Activated T-cell treated with anti-CD3 and anti-CD28 coated beads, Interleukin-2, amount 50 U/mL, for 48 hours (primary cell): ENCODE data around the gene EYS.

ENCODE experiments used
- DNase-seq, 2 experiments: peaks; one replicate each; pipeline ENCODE4 v3.0.0-alpha.2; 2020

Gene EYS

DNA sequence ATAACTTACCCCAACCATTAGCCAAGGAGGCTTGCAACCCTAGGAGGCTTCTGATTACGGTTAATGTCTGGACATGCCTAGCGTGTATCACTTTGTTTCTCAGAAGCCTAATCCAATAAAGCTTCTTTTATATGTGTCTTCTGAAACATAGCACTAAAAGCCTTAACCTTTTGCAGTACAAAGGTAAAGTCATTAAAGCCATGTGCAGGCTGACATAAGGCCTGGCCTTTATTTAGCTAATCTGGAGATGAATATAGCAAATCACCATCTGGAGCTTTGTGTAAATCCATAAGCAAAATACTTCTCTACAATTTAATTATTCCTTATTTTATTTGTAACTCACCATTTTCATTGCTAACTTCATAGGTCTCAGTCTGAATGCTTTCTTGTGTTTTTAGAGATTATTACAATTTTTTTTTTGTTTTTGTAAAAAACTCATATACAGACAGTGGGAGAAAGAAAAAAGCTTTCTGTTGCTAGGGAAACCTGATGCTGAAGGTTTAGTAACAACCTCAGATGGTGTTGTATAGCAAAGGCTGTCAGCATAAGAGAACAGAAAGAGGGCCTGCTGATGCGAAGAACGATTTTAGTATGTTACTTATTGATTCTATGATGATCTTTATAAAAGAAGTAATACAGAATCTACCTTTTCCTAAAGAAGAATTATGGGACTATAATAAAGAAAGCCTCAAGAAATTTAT, at the start of gene EYS:
EYS (minus strand) TSS at position 101 of the 701 bp plus-strand sequence. CDS start 211,816 bp downstream, outside the sequence.
- DNase-seq = no peak

DNA sequence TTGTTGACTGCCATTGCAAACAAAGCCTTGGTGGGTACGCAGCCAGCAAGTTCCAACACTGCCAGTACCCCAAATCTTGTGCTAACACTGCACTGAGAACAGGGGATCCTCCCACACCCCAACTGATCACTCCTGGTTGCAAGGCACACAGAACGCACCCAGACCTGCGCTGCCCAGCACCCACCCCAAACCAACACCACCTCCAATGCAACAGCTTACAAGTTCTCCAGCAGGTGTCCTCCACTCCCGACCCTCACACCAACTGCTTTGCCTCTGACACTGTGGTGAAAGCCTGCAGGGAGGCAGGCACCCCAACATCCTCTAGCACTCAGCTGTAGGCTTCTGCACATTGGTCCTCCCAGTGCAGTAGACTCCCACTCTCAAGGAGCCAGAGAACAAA, 39.3 kb upstream of the EYS start:
- DNase-seq = no peak

DNA sequence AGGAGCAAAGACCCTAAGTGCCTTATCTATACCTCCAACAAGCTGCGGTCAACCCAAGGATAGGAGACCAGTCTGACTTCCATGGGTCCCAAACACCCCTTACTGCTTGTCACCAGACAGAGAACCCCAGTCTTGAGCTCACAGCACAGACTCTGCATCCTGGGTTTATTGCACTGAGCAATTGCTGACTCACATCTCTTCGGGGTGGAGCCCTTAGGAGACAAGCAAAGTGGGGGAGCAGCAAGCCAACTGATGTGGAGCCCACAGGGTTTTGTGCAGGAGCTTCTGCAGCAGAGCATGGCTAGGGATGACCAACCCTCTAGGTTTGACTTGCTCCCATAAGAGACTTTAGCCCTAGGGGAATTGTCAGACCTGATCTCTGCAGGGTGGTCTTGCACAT, 38.6 kb upstream of the EYS start:
- DNase-seq = no peak

DNA sequence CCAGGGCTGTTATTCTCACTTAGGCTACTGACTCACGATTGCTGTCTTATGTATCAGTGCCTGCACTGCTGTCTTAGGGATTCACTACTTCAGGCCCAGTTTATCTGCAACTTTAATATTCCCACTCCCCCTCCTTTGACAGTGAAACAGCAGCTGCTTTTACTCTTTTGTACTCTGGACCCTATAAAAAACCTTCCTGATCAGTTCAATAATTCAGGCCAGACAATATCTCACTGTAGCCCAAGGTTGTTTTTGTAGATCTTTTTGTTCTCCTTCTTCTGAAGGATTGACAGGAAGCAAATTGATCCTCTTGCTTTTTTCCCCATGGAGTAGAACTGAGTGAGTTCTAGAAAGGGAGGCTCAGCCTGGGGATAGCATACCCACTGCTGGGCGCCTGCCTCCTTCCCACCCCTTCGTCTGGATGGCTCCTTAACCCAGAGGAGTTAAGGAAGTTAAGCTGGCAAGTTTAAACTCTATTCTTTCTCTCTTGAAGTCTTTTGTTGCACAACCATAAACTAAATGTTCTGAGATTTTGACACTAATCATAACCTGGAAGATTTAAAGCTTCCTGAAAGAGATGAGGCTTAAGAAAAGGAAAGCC, 22.0 kb upstream of the EYS start:
- DNase-seq = no peak

DNA sequence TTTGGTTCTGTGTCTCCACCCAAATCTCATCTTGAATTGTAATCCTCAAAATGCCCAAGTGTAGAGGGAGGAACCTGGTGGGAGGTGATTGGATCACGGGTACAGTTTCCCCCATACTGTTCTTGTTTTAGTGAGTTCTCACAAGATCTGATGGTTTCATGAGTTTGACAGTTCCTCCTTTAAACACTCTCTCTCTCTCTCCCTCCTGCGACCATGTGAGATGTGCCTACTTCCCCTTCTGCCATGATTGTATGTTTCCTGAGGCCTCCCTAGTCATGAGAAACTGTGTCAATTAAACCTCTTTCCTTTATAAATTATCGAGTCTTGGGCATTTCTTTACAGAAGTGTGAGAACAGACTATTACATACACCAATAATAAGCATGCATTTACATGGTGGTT, 12.1 kb upstream of the EYS start:
- DNase-seq = no peak

DNA sequence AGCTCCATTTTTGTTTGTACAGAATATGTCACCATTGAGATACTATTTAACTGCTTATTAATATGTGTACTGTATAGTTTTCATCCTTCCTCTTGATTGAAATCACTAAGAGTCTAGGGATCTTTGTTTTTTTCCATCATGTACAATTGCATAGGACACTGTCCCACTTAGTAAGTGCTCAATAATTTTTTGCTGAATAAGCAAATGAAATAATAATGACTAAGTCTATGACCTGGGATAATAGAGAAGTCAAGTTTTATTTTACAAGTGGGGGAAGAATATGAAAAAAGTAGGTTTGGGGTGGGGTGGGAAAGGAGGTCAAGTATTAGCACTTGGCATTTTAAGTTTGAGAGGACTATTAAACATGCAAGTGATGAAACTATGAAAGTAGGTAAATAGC, 4.5 kb upstream of the EYS start:
- no peak for DNase-seq

DNA sequence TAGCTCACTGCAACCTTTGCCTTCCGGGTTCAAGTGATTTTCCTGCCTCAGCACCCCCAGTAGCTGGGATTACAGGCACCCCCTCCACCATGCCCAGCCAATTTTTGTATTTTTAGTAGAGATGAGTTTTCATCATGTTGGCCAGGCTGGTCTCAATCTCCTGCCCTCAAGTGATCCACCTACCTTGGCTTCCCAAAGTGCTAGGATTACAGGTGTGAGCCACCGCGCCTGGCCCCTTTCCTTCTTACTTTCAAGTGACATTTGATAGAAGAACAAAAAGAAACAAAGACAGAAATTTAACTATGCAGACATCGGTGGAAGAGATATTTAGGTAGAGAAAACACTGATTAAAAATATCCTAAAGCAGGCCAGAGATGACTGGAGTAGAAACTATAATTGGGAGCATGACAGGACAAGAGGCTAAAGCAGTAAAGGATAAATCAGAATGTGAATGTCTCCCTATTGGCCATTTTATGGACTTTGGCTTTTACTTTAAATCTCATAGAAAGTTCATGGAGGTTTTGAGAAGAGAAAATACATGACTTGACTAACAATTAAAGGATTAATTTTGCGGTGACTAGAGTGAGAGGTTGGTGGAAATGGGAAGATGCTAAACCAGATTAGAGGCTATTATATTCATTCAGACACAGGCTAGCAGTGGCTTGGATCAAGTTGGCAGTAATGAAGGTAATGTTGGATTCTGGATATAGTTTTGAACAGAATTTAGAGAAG, 2.2 kb upstream of the EYS start:
- DNase-seq = no peak

DNA sequence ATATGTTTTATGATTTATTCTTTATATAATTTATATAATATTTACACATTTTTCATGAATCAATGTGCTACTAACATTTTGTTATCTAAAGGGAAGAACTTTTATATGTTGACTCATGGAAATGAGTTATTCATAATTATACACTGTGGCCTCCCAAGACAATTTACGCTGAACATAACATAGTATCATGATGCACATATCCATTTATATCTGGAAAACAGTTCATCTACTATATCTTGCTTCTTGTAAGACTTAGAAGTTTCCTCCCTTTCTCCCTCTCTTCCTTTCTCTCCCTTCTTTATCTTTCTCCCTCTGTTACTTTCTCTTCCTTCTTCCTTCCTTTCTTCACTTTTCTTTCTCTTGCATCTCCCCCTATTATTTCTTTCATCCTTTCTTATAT, 1.1 kb upstream of the EYS start:
- no peak for DNase-seq

DNA sequence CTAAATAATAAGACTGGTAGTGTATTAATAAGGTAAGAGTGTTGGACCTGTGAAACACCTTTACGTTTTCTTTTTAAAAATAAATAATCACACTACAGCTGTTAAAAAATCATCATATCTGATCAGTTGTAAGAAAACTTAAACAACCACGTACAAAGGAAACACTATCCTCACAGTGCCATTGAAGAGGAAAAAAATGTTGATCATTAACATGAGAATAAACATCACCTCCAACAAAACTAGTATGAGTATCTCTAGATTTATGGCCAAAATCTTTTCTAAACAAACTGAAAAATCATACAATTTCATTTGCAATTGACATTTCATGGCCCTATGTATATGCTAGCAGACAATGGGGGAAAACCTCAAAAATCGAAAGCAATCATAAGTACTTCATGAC, 590 bp downstream of the EYS start:
- DNase-seq = no peak

DNA sequence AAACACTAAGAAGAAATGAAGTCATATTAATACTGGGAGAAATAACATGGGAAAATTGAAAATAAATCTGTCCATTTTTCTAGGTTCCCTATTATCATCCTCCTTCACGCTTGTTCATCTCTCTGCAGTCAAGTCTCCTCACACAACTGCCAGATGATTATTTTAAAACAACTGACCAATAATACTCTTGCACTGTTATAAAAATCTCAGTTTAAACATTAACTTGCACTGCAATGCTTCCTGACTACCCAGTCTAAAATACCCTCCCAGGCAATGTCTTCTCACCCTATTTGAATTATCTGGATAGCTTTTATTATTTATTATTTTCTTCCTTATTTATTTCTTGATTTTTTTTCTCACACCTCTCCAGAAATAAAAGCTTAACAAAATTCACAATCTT, 5.7 kb downstream of the EYS start:
- DNase-seq = no peak

DNA sequence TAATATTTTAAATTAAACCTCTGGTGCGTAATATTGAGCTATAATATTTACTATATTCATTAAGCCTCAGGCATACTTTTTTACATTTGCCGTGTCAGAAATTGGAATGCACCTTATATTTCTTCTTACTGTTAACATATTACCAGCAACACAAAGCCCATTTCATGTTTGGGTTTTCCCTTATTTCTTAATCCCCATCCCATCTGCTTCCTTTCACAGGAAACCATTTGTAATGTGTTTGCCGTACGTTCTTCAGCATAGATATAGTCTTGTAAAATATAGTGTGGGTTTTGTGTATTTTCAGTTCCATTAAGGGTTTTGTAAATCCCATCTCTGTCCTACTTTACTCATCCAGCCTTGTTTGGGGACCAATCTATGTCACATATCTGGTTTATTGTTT, 6.5 kb downstream of the EYS start:
- no peak for DNase-seq

DNA sequence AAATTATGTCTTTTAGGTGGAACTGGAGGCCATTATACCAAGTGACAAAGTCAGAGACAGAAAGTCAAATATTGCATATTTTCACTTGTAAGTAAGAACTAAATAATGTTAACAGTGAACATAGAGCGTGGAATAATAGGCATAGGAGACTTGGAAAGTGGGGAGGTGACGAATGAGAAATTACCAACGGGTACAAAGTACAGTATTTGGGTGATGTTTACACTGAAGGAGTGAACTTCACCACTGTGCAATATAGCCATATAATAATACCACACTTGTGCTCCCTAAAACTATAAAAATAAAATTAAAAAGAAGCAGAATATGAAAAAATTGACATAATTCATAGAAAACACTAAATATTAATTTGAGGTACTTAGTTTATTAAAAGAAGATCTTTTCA, 14.9 kb downstream of the EYS start:
- no peak for DNase-seq

DNA sequence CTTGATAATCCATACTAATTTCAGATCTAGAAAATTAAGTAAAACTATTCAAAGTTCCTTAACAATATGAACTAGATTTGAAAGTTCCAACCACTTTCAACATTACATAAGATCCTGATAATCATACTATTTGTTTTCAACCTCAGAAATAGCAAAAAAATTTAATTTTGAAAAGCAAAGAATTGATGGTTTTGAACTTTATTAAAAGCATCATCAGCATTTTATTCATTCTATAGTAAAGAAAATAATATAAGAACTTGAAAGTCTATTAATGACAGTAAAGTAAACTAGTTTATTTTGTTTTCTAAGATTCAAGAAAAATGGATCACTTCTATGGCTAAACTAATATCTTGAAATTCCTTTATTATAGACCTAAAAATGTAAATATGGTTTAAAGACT, 26.8 kb downstream of the EYS start:
- no peak for DNase-seq

DNA sequence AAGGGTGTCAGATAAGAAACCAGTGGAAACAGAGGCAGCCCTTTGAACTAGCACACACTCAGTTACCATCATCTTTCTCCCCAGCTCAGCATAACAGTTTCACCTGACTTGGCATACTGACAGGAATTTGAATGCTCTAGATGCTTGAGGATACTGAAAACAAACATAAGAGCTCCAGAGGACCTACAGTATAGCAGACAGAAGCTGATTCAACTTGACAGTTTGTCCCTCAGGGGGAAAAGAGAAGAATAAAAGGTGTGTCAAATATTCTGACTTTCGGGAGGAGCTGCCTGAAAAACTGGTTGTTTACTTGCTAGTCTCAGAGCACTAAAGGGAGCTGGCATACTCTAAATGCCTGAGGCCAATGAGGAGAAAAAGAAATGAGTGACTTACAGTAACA, 35.1 kb downstream of the EYS start:
- no peak for DNase-seq

DNA sequence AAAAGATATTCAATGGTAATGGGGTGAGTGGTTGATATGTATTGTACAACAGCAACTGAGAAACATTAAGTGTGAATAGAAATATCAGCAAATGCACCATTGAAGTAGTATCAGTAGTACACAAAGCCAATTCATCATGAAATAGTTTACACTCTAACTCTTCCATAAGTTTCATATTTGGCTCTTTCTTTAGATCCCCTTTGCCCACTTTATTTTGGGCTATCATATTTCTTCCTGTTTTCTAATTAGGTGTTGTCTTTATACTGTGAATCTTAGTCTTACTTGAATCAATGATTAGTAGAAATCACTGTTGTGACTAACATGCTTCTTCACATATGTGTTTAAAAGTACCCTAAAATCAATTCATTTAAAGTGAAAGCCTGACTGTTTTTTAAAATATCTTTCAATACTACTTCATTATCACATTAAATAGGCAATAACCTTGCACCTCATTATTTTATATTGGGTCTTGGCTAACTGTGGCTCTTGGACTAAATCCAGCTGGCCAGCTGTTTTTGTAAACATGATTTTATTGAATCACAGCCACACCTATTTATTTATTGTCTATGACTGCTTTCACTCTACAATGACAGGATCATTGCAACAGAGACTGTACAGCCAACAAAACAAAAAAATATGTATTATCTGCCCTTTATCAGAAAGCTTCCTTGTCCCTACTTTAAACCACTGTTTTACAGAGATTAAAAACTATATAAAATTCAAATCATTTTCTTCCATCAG, 38.9 kb downstream of the EYS start:
- DNase-seq = no peak

DNA sequence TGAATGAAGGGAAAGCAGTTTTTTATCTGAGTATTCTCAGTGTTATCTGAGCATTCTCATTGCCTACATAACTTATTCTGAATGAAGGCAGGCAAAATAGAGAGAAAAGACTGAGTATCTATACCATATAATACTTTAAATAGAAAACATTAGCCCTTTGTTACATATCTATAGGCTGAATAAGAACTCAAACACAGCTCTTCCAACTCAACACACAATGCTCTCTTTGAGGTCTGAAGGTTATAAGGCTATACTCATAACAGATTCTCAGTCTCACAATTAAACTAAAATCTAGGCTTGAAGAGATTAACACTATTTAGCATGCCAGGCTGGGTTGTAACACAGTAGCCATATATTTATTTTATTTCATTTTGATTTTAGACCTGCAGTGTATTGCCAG, 56.9 kb downstream of the EYS start:
- no peak for DNase-seq

DNA sequence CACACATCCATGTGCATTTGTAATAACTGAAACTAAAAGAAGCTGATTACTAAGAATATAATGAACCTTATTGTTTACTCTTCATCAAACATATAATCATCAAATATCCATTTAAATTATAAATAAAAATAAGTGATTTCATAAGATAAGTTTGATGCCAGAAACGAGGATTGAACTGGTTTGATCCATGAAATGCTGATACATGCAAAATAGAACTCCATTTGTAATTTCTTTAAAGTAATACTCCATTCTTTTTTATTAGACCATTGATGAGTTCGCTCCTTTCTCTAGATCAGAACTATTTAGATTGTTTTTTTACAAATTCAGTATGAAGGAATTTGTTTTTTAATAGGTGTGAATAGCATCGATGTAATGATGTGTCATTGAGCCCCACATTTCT, 57.6 kb downstream of the EYS start:
- DNase-seq = no peak

DNA sequence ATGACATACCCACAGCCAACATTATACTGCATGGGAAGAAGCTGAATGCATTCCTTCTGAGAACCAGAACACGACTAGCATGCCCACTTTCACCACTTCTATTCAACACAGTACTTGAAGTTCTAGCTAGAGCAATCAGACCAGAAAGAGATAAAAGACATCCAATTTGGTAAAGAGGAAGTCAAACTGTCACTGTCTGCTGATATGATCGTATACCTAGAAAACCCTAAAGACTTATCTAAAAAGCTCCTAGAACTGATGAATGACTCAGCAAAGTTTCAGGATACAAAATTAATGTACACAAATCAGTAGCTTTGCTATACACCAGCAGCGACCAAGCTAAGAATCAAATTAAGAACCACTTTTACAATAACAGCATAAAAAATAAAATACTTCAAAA, 60.5 kb downstream of the EYS start:
- no peak for DNase-seq

DNA sequence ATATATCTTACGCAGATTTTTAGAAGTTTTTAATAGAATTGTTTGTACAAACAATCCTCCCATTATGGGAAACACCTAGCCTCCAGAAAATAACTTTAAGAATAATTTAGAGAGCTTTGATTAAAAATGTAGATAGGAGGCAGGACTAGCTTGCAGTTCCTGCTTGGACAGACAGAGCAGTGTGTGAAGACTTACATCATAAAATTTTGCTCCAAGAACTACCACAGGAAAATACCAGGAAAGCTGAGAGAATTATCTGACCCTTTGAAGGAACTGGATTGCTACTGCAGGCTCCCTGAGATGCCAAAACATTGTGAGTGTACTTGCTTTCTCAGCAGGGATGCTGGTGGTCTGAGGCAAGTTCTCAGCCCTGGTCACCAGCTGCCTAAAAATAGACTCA, 64.2 kb downstream of the EYS start:
- DNase-seq = no peak

DNA sequence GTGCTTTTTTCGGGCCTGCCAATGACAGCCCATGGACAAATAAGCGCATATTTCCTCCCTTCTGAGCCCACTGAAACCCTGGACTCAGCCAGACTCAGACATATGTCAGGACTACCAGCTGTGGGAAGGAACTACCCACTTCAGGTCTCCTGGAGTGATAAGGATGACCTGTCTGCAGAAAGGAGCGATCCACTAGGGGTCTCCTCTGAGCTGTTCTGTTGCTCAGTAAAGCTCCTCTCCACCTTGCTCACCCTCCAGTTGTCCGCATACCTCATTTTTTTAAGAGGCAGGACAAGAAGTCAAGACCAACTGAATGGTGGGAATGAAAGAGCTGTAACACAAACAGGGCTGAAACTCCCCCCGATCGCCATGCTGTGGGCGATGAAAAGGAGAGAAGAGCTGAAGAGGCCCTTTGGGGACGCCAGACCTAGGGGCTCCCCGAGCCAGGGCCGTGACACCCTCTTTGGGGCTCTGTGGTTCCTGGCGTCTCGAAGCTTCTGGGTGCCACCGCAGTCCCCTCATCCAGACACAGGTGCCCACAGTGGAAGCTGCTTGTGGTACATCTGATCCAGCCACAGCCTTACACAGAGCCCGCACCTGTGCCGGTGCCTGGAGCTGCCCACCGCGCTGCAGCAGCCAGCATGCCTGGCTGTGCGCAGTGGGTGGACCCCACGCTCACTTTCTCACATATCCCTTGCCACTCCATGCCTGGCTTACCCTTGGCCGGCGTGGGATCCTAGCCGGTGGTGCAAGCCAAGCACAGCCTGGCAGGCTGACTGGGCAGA, 68.8 kb downstream of the EYS start:
- DNase-seq = no peak

DNA sequence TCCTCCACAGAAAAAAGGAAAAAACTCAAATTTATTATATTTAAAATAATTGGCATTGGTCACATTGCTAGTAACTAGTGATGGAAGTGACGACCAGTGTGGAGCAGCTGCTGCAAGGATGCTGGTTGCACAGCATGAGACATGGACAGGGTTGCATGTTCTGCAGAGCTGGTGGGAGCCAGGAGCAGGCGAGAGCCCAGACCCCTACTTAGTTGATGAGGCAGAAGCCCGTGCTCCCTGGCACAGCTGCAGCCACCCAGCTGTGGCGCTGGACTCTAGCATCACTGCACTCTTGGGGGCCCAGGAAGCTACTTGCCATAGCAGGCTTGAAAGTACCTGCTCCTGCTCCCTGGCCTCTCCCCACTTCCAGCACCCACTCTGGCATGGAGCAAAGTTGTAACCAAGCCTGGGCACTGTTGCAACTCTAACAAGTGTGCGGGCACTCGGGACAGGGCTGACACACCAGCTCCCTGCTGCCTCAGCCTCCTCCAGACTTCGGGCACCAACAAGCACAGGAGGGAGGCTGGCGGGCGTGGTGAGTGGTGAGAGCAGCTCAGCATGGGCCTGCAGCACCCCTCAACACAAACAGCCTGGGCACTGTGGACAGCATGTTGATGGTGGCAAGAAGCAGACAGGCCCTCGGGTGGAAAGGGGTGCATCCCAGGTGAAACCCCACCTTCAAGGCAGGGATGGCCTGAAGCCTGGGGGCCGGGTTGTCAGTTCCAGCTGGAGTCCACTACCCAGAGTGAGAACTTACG, 69.6 kb downstream of the EYS start:
- no peak for DNase-seq

DNA sequence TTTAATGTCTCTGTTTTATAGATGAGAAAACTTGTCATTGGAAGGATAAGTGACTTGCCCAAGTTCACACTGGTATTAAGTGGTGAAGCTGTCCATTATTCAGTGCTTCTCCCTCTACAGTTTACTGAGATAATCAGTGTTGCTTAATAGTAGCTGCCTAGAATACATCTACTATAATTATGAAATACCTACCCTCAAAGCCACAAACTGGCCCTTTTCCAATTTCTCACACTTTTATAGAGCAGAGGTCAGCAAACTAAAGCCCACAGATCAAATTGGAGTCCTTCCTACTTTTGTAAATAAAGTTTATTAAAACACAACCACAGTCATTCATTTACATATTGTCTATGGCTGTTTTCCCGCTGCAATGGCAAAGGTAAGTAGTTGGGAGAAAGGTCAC, 73.5 kb downstream of the EYS start:
- no peak for DNase-seq
